Memory B cell (primary cell): Measurements from ENCODE around the gene COL23A1.

Source experiments
- ATAC-seq: fragments of 150-1000 bp; cut with Tn5 transposase; 2 replicates; pipeline ENCODE4 v1.10.0; 2021; ENCODE audit warnings: low read depth, mild to moderate bottlenecking, moderate library complexity
- DNase-seq, 2 donors: peaks; one replicate each; pipeline ENCODE4 v3.0.0; 2022; ENCODE audit warnings: low spot score in 2 of 2
- H3K27ac Mint-ChIP-seq: one replicate; pipeline ENCODE4 v1.8.0; 2022; ENCODE audit warnings: mild to moderate bottlenecking, moderate library complexity, mixed read lengths
- H3K27me3 Mint-ChIP-seq: one replicate; pipeline ENCODE4 v1.8.0; 2022; ENCODE audit warnings: mixed read lengths
- H3K36me3 Mint-ChIP-seq: one replicate; pipeline ENCODE4 v1.8.0; 2022; ENCODE audit warnings: mild to moderate bottlenecking, mixed read lengths
- H3K4me1 Mint-ChIP-seq: one replicate; pipeline ENCODE4 v1.8.0; 2022; ENCODE audit warnings: mixed read lengths
- H3K4me3 Mint-ChIP-seq: one replicate; pipeline ENCODE4 v1.8.0; 2022; ENCODE audit warnings: mild to moderate bottlenecking, moderate library complexity, mixed read lengths
- H3K9me3 Mint-ChIP-seq: one replicate; pipeline ENCODE4 v1.8.0; 2022; ENCODE audit warnings: mixed read lengths

Gene COL23A1

GRCh38 chr5:178351221-178352034 is 238.8 kb downstream of the COL23A1 start:
- Mint-ChIP-seq H3K4me3 (no peak overlapping the region), H3K9me3 (no peaks in the 10 kb centered on the region), H3K27ac (no peak overlapping the region), H3K4me1 (peaks cover 5% of the 10 kb centered on the region), H3K36me3 (no peaks in the 10 kb centered on the region), H3K27me3 (peaks cover 13% of the 10 kb centered on the region)
- ATAC-seq (no peak), DNase-seq (no peak)

DNA sequence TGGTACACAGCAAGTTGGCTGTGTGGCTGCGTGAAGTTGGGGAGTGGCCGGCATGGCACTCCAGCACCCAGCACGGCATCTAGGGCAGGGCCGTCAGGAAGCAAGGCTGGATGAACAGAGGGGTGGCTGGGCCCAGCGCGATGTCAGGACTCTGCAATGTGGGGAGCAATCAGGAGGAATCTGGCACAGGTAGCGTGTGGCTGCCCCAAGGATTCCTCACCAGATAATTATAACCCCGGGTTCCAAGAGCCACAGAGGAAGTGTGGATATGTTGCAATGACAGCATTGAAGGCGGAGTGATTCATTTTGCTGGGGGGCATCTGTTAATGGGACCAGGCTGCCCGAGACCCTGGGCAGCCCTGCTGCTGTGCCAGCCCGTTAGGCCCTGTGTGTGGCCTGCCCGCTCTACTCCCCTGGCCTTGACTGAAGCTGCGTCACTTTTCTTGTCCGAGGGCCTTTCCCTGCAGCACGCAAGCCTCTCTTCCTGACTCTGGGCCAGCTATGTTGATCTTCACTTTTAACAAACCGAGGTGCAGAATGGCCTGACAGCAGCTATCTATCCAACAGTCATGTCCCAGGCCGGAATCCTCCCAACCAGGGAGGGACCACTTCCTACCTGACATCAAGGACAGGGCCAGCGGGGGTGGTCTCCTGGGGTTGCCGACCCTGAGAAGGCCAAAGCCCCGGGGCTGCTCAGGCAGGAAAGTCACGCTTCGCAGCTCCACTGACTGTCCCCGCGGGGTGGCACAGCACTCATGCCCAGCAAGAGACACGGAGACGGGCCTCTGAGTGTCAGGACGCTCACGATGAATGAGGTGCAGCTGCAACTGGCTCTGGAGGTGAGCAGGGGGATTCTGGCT is 239.6 kb downstream of the COL23A1 start:
- DNase-seq (no peak), ATAC-seq (no peak)
- Mint-ChIP-seq H3K4me1 (no peaks in the 10 kb centered on the region), H3K36me3 (no peaks in the 10 kb centered on the region), H3K27me3 (peaks cover 10% of the 10 kb centered on the region), H3K27ac (no peak overlapping the region), H3K4me3 (no peak overlapping the region), H3K9me3 (no peaks in the 10 kb centered on the region)

- DNase-seq (no peak), ATAC-seq (no peak)
- Mint-ChIP-seq H3K4me1 (no peaks in the 10 kb centered on the region), H3K27ac (no peak overlapping the region), H3K27me3 (peaks cover 10% of the 10 kb centered on the region), H3K9me3 (no peaks in the 10 kb centered on the region), H3K36me3 (no peaks in the 10 kb centered on the region), H3K4me3 (no peak overlapping the region)
Measured at GRCh38 chr5:178349625-178350353, 240.4 kb downstream of the COL23A1 start.

DNA sequence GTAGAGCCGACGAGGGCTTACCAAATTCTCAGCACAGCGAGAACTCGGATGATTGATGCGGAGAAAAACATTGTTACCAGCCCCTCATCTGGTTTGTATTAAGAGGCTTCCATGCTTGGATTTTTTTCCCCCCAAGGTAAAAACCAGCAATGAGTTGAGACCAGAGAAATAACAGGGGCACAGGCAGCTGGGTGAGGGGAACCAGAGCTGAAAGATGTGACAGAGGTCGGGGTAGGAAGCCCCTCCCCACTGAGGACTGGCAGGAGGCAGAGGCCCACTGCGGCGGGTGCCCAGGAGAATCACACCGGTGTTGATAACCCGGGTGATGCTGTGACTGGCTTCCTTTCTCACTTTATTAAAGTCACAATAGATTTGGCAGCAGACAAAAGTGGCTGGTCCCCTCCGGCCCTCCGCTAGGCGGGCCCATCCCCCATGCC is 241.1 kb downstream of the COL23A1 start:
- peaks cover 8% of the 10 kb centered on the region for H3K27me3 Mint-ChIP-seq
- DNase-seq = no peak
- H3K27ac Mint-ChIP-seq = no peak overlapping the region
- no peaks in the 10 kb centered on the region for H3K4me1 Mint-ChIP-seq
- ATAC-seq = no peak
- H3K36me3 Mint-ChIP-seq = no peaks in the 10 kb centered on the region
- H3K9me3 Mint-ChIP-seq = no peaks in the 10 kb centered on the region
- H3K4me3 Mint-ChIP-seq = no peak overlapping the region

- Mint-ChIP-seq H3K4me1 (no peaks in the 10 kb centered on the region), H3K27ac (no peak overlapping the region), H3K4me3 (no peak overlapping the region), H3K27me3 (peaks cover 8% of the 10 kb centered on the region), H3K9me3 (no peaks in the 10 kb centered on the region), H3K36me3 (no peaks in the 10 kb centered on the region)
- no peak for ATAC-seq
- no peak for DNase-seq
Measured at GRCh38 chr5:178348356-178349074, 241.7 kb downstream of the COL23A1 start.

DNA sequence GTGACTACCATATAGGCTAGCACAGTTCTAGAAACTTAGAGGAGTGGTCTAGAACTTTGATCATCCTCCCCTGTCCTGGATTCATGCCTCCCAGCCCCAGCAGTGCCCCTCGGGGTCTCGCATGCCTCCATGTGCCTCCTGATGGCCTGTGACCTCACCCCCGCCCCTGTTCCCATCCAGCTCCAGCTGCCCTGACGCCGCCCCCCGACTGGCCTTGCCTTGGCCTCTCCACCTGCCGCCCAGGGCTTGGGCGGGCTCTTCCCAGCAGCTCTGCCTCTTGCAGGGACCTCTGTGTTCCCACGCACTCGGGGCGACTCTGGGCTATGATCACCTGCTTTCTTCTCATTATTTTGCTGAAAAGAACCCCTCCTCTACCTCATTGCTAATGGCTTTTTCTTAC is 242.2 kb downstream of the COL23A1 start:
- no peaks in the 10 kb centered on the region for H3K4me1 Mint-ChIP-seq
- peaks cover 8% of the 10 kb centered on the region for H3K27me3 Mint-ChIP-seq
- H3K36me3 Mint-ChIP-seq = no peaks in the 10 kb centered on the region
- DNase-seq (no peak), ATAC-seq (no peak)
- H3K9me3 Mint-ChIP-seq = no peaks in the 10 kb centered on the region
- no peak overlapping the region for H3K27ac Mint-ChIP-seq
- H3K4me3 Mint-ChIP-seq = no peak overlapping the region

- H3K4me3 Mint-ChIP-seq = no peak overlapping the region
- DNase-seq = no peak
- ATAC-seq = no peak
- H3K27me3 Mint-ChIP-seq = peaks cover 8% of the 10 kb centered on the region
- no peak overlapping the region for H3K27ac Mint-ChIP-seq
- H3K4me1 Mint-ChIP-seq = no peaks in the 10 kb centered on the region
- H3K9me3 Mint-ChIP-seq = no peaks in the 10 kb centered on the region
- H3K36me3 Mint-ChIP-seq = no peaks in the 10 kb centered on the region
Measured at GRCh38 chr5:178346607-178347334, 243.4 kb downstream of the COL23A1 start.

DNA sequence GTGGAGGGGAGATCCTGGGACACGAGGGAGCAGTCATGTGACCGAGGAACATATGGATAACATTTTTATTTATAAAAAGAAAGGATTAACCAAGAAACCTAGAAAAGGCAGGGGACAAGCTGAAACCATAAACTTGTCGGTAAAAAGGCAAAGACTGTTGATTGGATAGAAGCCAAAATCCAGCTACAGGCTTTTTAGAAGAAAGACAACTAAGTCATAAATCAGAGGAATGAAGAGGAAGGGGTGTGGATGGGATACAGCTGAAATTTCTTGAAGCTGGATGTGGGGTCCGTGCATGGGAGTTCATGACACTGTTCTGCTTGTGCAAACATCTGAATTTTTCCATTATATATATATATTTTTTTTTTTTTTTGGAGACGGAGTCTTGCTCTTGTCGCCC is 246.9 kb downstream of the COL23A1 start:
- no peaks in the 10 kb centered on the region for H3K9me3 Mint-ChIP-seq
- H3K27ac Mint-ChIP-seq = no peak overlapping the region
- no peak for DNase-seq
- H3K27me3 Mint-ChIP-seq = peaks cover 5% of the 10 kb centered on the region
- no peak overlapping the region for H3K4me3 Mint-ChIP-seq
- H3K36me3 Mint-ChIP-seq = no peaks in the 10 kb centered on the region
- no peaks in the 10 kb centered on the region for H3K4me1 Mint-ChIP-seq
- no peak for ATAC-seq

DNA sequence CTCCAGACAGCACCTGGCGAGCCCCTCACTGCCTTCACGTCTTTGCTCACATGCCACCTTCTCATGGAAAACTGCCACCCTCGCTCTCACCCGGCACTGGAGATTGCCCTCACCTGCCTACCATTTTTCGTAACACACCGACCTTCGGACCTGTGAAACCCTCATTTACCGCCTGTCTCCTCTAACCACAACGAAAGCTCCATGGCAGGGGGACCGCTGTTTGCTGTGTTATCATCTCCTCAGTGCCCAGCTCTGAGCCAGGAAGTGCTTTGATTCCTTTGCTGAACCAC is 248.4 kb downstream of the COL23A1 start:
- ATAC-seq = no peak
- Mint-ChIP-seq H3K36me3 (no peaks in the 10 kb centered on the region), H3K27ac (no peak overlapping the region), H3K9me3 (no peaks in the 10 kb centered on the region), H3K4me3 (no peak overlapping the region), H3K4me1 (no peaks in the 10 kb centered on the region), H3K27me3 (peaks cover 3% of the 10 kb centered on the region)
- no peak for DNase-seq

GRCh38 chr5:178341091-178341850 is 248.9 kb downstream of the COL23A1 start:
- Mint-ChIP-seq H3K4me3 (no peak overlapping the region), H3K9me3 (no peaks in the 10 kb centered on the region), H3K4me1 (no peaks in the 10 kb centered on the region), H3K27me3 (peaks cover 5% of the 10 kb centered on the region), H3K36me3 (no peaks in the 10 kb centered on the region), H3K27ac (no peak overlapping the region)
- no peak for DNase-seq
- no peak for ATAC-seq

DNA sequence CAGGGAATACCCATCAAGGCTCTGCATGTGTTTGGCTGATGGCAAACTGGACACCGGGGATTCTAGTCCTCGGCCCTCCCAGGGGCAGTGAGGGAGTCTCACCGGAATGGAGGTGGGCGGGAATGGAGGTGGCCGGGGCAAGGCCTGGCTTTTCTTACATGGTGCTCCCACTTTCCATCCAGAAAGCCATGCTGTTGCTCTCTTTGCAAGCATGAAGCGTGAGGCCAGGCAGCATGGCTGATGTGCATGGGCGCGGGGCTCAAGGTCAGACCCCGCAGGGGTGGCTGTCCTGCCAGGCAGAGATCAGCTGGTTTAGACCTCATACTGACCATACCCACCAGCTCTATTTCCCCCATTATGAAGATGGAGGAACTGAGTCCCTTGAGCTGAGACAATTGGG is 249.6 kb downstream of the COL23A1 start:
- Mint-ChIP-seq H3K27ac (no peak overlapping the region), H3K4me1 (no peaks in the 10 kb centered on the region), H3K36me3 (no peaks in the 10 kb centered on the region), H3K4me3 (no peak overlapping the region), H3K9me3 (no peaks in the 10 kb centered on the region), H3K27me3 (peaks cover 5% of the 10 kb centered on the region)
- no peak for ATAC-seq
- DNase-seq = no peak

DNA sequence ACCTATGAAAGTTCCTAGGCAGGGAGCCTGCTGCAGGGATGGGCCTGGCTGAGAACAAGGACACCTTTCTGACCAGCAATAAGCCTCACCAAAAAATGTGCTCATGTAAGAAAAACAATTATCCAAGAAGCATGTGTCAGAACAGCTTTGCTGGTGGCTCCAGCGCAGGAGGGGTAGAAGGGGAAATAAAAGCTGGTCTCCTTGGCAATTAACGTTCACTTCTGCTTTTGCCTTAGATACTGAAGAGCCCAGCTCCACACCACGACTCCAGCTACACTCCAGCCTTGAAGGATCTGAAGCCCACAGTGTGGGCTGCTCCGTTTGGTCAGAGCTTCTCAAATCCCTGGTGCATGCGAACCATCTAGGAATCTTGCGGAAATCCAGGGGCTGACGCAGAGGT is 250.0 kb downstream of the COL23A1 start:
- peaks cover 5% of the 10 kb centered on the region for H3K27me3 Mint-ChIP-seq
- no peak overlapping the region for H3K27ac Mint-ChIP-seq
- no peaks in the 10 kb centered on the region for H3K9me3 Mint-ChIP-seq
- no peak for ATAC-seq
- H3K4me3 Mint-ChIP-seq = no peak overlapping the region
- no peaks in the 10 kb centered on the region for H3K4me1 Mint-ChIP-seq
- no peak for DNase-seq
- no peaks in the 10 kb centered on the region for H3K36me3 Mint-ChIP-seq

DNA sequence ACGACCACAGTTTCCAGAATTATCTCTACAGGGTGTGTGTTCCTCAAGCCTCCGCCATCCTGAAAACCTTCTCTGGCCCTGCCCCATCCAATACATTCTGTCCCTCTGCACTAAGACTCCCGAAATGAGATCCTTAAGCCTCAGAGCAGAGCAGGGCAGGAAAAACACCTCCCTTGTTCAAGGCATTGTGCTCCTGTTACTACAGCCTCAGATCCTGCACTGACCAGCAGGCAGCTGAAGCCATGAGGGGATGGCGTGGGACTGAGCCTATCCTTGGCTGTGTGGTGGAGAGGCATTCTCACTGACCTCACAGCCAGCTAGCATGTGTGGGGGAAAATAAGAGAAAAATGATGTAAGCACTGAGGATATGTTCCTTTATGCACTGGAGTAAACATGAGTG is 250.9 kb downstream of the COL23A1 start:
- no peak for DNase-seq

More for the DNA sequence above, 250.9 kb downstream of the COL23A1 start:
- no peak for ATAC-seq
- Mint-ChIP-seq H3K27ac (no peak overlapping the region), H3K4me3 (no peak overlapping the region), H3K9me3 (no peaks in the 10 kb centered on the region), H3K4me1 (no peaks in the 10 kb centered on the region), H3K36me3 (no peaks in the 10 kb centered on the region), H3K27me3 (peaks cover 5% of the 10 kb centered on the region)
